ENCODE measurements around the gene PRM2.

Gene PRM2

GRCh38 chr16:11310634-11310977 lies 34.3 kb upstream of the PRM2 start:
- TF ChIP-seq, protein P1, sequence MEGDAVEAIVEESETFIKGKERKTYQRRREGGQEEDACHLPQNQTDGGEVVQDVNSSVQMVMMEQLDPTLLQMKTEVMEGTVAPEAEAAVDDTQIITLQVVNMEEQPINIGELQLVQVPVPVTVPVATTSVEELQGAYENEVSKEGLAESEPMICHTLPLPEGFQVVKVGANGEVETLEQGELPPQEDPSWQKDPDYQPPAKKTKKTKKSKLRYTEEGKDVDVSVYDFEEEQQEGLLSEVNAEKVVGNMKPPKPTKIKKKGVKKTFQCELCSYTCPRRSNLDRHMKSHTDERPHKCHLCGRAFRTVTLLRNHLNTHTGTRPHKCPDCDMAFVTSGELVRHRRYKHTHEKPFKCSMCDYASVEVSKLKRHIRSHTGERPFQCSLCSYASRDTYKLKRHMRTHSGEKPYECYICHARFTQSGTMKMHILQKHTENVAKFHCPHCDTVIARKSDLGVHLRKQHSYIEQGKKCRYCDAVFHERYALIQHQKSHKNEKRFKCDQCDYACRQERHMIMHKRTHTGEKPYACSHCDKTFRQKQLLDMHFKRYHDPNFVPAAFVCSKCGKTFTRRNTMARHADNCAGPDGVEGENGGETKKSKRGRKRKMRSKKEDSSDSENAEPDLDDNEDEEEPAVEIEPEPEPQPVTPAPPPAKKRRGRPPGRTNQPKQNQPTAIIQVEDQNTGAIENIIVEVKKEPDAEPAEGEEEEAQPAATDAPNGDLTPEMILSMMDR (IDR thresholded peaks at IDR 0.05) = no peak

DNA sequence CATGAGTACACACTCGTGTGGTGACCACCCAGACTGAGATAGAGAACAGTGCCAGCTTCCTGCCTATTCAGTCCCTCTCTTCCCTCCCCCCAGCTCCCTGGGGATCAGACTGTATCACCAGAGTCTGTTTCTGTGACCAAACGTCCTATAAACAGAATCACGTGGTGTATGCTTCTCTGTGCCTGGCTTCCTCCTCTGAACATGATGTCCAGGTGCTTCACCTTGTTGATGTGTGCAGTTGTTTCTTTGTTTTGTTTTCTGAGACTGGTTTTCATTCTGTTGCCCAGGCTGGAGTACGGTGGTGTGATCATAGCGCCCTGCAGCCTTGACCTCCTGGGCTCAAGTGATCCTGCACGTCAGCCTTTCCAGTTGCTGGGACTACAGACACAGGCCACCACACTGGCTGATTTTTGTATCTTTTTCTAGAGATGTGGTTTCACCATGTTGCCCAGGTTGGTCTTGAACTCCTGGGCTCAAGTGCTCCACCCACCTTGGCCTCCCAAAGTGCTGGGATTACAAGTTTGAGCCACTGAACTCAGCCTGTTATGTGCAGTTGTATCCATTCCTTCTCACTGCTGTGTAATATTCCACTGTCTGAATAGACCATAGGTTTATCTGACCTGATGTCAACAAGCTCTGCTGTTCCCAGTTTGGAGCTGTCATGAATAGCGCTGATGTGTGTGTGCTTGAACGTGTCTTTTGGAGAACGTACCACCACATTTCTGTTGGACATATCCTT lies 33.8 kb upstream of the PRM2 start:
- TF ChIP-seq, protein P1 (IDR thresholded peaks at IDR 0.05) = no peak

GRCh38 chr16:11308493-11309283 lies 32.4 kb upstream of the PRM2 start:
- TF ChIP-seq, protein P1 (IDR thresholded peaks at IDR 0.05) = no peak

- TF ChIP-seq, protein P1 (IDR thresholded peaks at IDR 0.05) = no peak
Measured at GRCh38 chr16:11307639-11308492, 31.6 kb upstream of the PRM2 start.

GRCh38 chr16:11306997-11307638 lies 30.8 kb upstream of the PRM2 start:
- TF ChIP-seq, protein P1 (IDR thresholded peaks at IDR 0.05) = no peak

- TF ChIP-seq, protein P1 (IDR thresholded peaks at IDR 0.05) = no peak
Measured at GRCh38 chr16:11306381-11306780, 30.1 kb upstream of the PRM2 start.

Data from LNCAP (cell line).